Endothelial cell of coronary artery (primary cell): ENCODE data around the gene ANXA6. TPM values are rescaled to one million over a fixed set of nuclear protein-coding genes. Genes with fewer than 3 reads are reported as not detected.

Experiments
- total RNA-seq: library from RNA; depleted of rRNA; stranded (reverse); fragments of >200 nt; gene quantifications from 2 replicates; pipeline ENCODE4 v1.2.3, GENCODE V29; 2014

ANXA6 gene
- total RNA-seq = 359 and 397 TPM in 2 replicates

GRCh38 chr5:151157426-151158286, at the start of gene ANXA6:
Gene ANXA6 (minus strand): TSS chr5:151157779. CDS start chr5:151147901, 9,878 bp downstream.

GRCh38 chr5:151080613-151081430, 76.8 kb downstream of the ANXA6 start, which contains the start of gene TNIP1:
Gene TNIP1 (minus strand): TSS chr5:151081034. CDS start chr5:151065095, 15,939 bp downstream.

Other genes with a start within 250 kb of the ANXA6 start
- 3.8 and 5.1 TPM in 2 replicates for gene GPX3, start 137.2 kb downstream of the ANXA6 start, total RNA-seq
- gene TNIP1, start 76.7 kb downstream of the ANXA6 start, total RNA-seq = 66.2 and 149 TPM in 2 replicates
- gene CCDC69, start 66.3 kb upstream of the ANXA6 start, total RNA-seq = 4.3 and 7.0 TPM in 2 replicates
- 11.9 and 12.4 TPM in 2 replicates for gene GM2A, start 95.4 kb upstream of the ANXA6 start, total RNA-seq
- not detected in 2 replicates for gene SLC36A3, start 146.0 kb upstream of the ANXA6 start, total RNA-seq
- gene SLC36A2, start 189.8 kb upstream of the ANXA6 start, total RNA-seq = not detected in 2 replicates